ENCODE results near the gene GOLGA8M. TPM values are rescaled to one million over a fixed set of nuclear protein-coding genes. Genes with fewer than 3 reads are reported as not detected.
A peak's percentile ranks its signal among the peaks of the same experiment; 100 is the strongest.
"Not testable (repeated sequence)": the region's sequence is repeated elsewhere in the genome, so short reads cannot be mapped to it uniquely, and the experiment has no call there.

The GOLGA8M gene
- total and polyA plus RNA-seq, 2 of the 13 experiments (the other 11 are each of a cell fraction or from before 2014, with no cell fraction given): 0.66 TPM; not detected in 1

DNA sequence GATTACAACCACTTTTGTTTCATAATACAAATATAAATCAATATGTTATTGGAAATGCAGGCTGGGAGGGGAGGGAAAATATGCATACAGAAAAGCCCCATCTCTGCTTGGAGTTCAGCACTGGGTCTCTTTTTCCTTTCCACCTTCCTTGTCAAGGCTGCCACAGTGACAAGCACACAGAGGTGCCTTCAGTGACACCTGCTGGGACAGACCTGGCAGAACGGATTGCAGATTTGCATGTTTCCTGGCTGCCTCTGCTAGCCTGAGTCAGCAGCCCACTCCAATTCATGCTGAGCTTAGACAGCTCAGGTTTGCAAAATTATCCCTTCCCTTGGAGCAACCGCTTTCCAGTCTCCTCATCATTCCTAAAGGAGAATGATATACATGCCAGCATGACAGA is 15.8 kb upstream of the GOLGA8M start:
- in situ Hi-C loops (cut with HindIII; ENCODE audit: extremely low pct_ligation_motif_present, low pct_unique_long_range_greater_than_20kb); H3K9me3 ChIP-seq (ENCODE audit: low read length); H2AFZ ChIP-seq (ENCODE audit: low read length); H3K36me3 ChIP-seq (replicated peaks in 1 of 2; ENCODE audit: control insufficient read depth in 1 of 2, insufficient read depth in 2 of 2, low read length in 2 of 2); intact Hi-C loops (cut with micrococcal nuclease; ENCODE audit: unreplicated experiment); H3K9ac ChIP-seq (ENCODE audit: insufficient read depth, low read depth, low read length); H3K4me2 ChIP-seq (ENCODE audit: low read depth, low read length); BruUV-seq (replicated peaks); POLR2A ChIA-PET; CTCF ChIA-PET (ENCODE audit: low intra/inter-chr PET ratio, low total read pairs); H4K20me1 ChIP-seq (ENCODE audit: insufficient read depth, low read length); ATAC-seq; H3K4me1 ChIP-seq (ENCODE audit: insufficient read depth, low read length); H3K27ac ChIP-seq (ENCODE audit: extremely low read length, insufficient read depth, low read length); H3K79me2 ChIP-seq (ENCODE audit: insufficient read depth, low read length); FAIRE-seq; DNase-seq (ENCODE audit: low spot score); H3K27me3 ChIP-seq (ENCODE audit: control insufficient read depth in 1 of 2, insufficient read depth in 2 of 2, low read length in 2 of 2); H3K4me3 ChIP-seq (replicated peaks in 1 of 3; ENCODE audit: insufficient read depth in 1 of 3, low read depth in 2 of 3, low read length in 3 of 3): not testable (repeated sequence)
- TF ChIP-seq, protein P1, sequence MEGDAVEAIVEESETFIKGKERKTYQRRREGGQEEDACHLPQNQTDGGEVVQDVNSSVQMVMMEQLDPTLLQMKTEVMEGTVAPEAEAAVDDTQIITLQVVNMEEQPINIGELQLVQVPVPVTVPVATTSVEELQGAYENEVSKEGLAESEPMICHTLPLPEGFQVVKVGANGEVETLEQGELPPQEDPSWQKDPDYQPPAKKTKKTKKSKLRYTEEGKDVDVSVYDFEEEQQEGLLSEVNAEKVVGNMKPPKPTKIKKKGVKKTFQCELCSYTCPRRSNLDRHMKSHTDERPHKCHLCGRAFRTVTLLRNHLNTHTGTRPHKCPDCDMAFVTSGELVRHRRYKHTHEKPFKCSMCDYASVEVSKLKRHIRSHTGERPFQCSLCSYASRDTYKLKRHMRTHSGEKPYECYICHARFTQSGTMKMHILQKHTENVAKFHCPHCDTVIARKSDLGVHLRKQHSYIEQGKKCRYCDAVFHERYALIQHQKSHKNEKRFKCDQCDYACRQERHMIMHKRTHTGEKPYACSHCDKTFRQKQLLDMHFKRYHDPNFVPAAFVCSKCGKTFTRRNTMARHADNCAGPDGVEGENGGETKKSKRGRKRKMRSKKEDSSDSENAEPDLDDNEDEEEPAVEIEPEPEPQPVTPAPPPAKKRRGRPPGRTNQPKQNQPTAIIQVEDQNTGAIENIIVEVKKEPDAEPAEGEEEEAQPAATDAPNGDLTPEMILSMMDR (CRISPR knock-in tag; IDR thresholded peaks at IDR 0.05): peak; percentile 54
- TF ChIP-seq STAG1 (CRISPR knock-in tag; IDR thresholded peaks at IDR 0.05): peak; percentile 39
- 11% methylated on average over 2 of the region's 2 CpGs for WGBS (ENCODE audit: low lambda C conversion rate)

DNA sequence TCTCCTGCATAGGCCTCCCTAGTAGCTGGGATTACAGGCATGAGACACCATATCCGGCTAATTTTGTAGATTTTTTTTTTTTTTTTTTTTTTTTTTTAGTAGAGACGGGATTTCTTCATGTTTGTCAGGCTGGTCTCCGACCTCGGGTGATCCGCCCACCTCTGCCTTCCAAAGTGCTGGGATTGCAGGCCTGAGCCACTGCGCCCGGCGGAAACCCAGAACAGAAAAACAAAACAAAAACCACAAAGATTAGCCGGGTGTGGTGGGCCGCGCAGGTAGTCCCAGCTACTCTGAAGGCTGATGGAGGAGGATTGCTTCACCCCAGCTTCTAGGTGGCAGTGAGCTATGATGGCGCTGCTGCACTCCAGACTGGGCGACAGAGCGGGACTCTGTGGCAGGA is 14.8 kb upstream of the GOLGA8M start:
- 49% methylated on average over 14 of the region's 14 CpGs for WGBS (ENCODE audit: low lambda C conversion rate)
- H3K9me3 ChIP-seq (ENCODE audit: low read length); H4K20me1 ChIP-seq (ENCODE audit: insufficient read depth, low read length); H3K4me1 ChIP-seq (ENCODE audit: insufficient read depth, low read length); H3K9ac ChIP-seq (ENCODE audit: insufficient read depth, low read depth, low read length); H3K27ac ChIP-seq (ENCODE audit: extremely low read length, insufficient read depth, low read length); H3K27me3 ChIP-seq (ENCODE audit: control insufficient read depth in 1 of 2, insufficient read depth in 2 of 2, low read length in 2 of 2); BruUV-seq (replicated peaks); intact Hi-C loops (cut with micrococcal nuclease; ENCODE audit: unreplicated experiment); DNase-seq (ENCODE audit: low spot score); H3K36me3 ChIP-seq (replicated peaks in 1 of 2; ENCODE audit: control insufficient read depth in 1 of 2, insufficient read depth in 2 of 2, low read length in 2 of 2); POLR2A ChIA-PET; CTCF ChIA-PET (ENCODE audit: low intra/inter-chr PET ratio, low total read pairs); FAIRE-seq; in situ Hi-C loops (cut with HindIII; ENCODE audit: extremely low pct_ligation_motif_present, low pct_unique_long_range_greater_than_20kb); H2AFZ ChIP-seq (ENCODE audit: low read length); H3K79me2 ChIP-seq (ENCODE audit: insufficient read depth, low read length); ATAC-seq: not testable (repeated sequence)
- H3K4me2 ChIP-seq (ENCODE audit: low read depth, low read length): peak overlapping the region; percentile 23; the same call in 1 of the 2 replicates
- 0 out of 6 replicates have a peak overlapping the region, but pooled peaks of 1 of the 3 experiments have one; percentile 4 for H3K4me3 ChIP-seq (replicated peaks in 1 of 3; ENCODE audit: insufficient read depth in 1 of 3, low read depth in 2 of 3, low read length in 3 of 3)
